ENCODE measurements around the gene PDPK1.
"Not testable (repeated sequence)": the region's sequence is repeated elsewhere in the genome, so short reads cannot be mapped to it uniquely, and the experiment has no call there.

GRCh38 chr16:2613251-2613650, 75.4 kb downstream of the PDPK1 start:
- TF ChIP-seq, protein P1, sequence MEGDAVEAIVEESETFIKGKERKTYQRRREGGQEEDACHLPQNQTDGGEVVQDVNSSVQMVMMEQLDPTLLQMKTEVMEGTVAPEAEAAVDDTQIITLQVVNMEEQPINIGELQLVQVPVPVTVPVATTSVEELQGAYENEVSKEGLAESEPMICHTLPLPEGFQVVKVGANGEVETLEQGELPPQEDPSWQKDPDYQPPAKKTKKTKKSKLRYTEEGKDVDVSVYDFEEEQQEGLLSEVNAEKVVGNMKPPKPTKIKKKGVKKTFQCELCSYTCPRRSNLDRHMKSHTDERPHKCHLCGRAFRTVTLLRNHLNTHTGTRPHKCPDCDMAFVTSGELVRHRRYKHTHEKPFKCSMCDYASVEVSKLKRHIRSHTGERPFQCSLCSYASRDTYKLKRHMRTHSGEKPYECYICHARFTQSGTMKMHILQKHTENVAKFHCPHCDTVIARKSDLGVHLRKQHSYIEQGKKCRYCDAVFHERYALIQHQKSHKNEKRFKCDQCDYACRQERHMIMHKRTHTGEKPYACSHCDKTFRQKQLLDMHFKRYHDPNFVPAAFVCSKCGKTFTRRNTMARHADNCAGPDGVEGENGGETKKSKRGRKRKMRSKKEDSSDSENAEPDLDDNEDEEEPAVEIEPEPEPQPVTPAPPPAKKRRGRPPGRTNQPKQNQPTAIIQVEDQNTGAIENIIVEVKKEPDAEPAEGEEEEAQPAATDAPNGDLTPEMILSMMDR (IDR thresholded peaks at IDR 0.05 in 8 of 11, conservative IDR thresholded peaks at IDR 0.05 in 3 of 11) = not testable (repeated sequence)
- not testable (repeated sequence) for TF ChIP-seq POLR2A (IDR thresholded peaks at IDR 0.05)

Measured in spleen (tissue), 7 donors.